Fibroblast of pulmonary artery (primary cell): ENCODE data around the gene ACKR3.

Source experiments
- DNase-seq: peaks from one replicate; pipeline ENCODE4 v3.0.0-alpha.2; 2010; ENCODE audit warnings: low read depth
- H3K4me3 ChIP-seq: replicated peaks from 2 replicates; pipeline ENCODE4 v1.5.1; 2011; ENCODE audit warnings: low read depth, mild to moderate bottlenecking, control low read depth, low read length, moderate library complexity
- CTCF ChIP-seq: IDR thresholded peaks from 2 replicates; pipeline ENCODE4 v1.5.1; 2011; ENCODE audit warnings: mild to moderate bottlenecking, control low read depth, low read length, inconsistent platforms; ENCODE audit errors: missing control alignments

ACKR3 gene

DNA sequence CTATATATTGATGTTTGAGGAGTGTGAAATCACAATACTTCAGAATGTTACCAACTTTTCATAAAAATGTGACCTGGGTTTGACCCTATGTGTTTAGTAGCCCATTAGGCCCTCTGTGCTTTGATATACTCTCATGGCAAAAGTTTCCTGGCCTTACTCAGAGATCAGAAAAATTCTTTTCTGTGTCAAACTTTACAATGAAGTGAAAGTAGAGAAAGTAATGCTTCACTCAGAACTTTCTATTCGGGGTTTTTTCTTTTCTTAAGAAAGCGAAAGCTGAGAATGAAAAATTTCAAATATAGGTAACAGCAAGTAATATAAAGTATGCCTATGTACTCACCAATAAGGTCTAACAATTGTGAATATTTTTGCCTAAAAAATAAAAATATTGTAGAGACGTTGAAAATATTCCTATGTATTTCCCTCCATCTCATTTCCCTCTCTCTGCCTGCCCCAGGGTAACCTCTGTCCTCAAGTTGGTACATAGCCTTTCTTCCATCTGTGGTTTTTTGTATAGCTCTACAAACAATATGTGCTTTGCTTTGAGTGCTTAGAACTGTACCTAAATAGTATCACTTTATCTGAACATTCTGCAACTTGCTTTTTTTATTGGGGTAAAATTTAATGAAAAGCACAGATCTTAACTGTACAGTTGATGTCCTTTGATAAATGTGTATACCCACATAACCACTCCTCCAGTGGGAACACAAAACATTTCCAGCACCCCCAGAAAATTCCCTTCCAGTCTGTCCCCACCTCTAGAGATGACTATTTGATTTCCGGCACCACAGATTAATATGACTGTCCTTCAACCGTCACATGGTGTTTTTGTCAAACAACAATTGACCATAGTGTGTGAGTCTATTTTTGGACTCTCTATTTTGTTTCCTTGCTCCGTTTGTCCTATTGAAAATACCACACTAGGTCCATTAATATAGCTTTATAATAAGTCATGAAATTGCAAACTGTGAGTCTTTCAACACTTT, 10.3 kb upstream of the ACKR3 start:
- no peak overlapping the region for H3K4me3 ChIP-seq
- no peak for TF ChIP-seq CTCF
- no peak for DNase-seq

DNA sequence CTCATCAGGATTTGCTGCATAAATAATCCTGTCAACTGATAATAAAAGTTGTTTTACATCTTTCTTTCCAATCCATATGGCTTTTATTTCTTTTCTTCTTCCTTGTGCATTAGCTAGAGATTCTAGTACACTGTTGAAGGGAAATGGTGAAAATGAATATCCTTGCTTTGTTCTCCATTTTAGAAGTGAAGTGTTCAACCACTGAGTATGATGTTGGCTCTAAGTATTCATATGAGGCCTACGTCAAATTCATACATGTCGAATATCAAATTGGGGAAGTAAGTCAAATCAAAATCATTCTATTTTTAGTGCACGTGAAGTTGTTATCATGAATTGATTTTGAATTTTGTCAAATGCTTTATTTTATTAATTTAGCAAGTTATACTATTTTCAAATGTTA, 7.8 kb upstream of the ACKR3 start:
- no peak overlapping the region for H3K4me3 ChIP-seq
- DNase-seq = no peak
- TF ChIP-seq CTCF = no peak

DNA sequence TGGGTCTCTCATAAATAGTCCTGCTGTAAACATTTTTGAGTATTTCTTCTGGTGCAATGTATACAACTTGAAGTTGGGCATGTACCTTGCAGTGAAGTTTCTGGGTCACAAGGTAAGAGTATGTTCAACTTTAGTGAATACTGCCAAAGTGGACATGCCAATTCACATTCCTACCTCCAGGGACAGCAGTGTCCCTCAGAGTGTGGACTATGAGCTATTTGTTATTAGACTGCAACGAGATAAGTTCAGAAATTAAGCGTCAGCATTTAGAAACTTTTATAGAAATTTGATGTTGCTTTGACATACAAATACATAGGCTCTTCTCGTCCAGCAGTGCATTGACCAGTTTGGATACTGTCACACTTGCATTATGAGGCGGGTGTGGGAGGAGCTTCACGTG, 7.2 kb upstream of the ACKR3 start:
- no peak overlapping the region for H3K4me3 ChIP-seq
- peak; percentile 40 for TF ChIP-seq CTCF

DNA sequence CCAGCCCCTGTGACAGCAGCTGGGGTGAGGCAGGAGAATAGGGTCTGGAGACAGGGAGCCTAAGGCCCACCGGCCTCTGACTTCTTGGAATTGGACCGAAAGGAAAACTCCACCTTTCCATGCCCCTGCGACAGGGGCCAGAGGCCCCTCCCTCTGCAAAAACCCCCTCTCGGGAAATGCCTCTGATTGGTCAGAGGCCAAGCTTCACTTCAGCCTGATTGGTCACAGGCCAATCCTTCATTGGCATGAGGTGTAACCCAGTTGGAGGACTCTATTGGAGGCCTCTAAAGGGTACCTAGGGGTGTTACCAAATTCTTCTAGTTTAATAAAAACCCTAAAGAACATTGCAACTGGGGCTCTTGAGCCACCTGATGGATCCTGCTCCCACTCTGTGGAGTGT, 5.7 kb upstream of the ACKR3 start:
- no peak overlapping the region for H3K4me3 ChIP-seq
- no peak for TF ChIP-seq CTCF
- DNase-seq = no peak

More for the DNA sequence above, 7.2 kb upstream of the ACKR3 start:
- DNase-seq = peak; percentile 14

DNA sequence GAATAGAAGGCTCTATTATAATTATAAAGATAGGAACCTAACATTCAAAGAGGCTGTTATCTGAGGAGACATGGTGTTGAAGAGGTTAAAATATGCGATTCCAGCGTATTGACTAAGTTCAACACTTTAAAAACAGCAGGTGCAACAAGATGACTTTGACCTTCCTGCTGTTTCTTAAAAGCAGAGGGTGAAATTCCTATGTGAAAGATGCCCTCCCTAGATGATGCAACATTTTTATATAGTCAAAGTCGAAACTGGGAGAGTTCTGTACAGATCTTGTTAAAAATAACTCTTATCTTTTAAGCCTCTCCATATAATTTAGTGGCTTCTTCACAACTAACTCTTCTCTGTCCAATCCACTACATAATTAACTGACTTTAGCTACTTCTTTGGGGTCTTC, 4.4 kb upstream of the ACKR3 start:
- H3K4me3 ChIP-seq = no peak overlapping the region
- no peak for TF ChIP-seq CTCF
- DNase-seq = no peak

DNA sequence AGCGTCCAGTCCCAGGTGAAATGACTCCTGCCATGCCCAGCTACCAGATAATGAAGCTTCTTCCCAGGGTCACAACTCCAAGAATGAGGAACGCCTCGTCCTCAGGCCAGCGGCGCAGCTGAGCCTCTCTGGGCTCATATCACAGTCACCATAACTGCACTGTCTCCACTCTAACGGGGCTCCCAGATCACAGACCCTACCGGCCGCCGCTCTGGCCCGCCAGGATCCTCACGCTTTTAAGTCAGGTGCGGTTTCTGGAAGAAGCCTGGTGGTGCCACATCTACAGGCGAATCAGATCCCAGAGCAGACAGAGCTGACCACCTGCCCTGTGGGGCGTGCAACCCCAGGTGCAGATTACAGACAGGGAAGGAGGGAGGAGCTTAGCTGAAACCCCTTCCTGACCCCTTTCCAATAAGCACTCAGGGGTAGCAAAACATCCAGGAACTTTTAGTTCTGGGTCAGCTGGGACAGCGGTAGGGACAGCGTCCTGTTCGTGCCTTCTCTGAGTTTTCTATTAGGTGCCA, 3.7 kb upstream of the ACKR3 start:
- no peak for DNase-seq

More for the DNA sequence above, 3.7 kb upstream of the ACKR3 start:
- TF ChIP-seq CTCF = no peak
- H3K4me3 ChIP-seq = no peak overlapping the region
